GM15510 (cell line): ENCODE results near the gene RYR1.

Experiments used
- POLR2A ChIP-seq: IDR thresholded peaks from 3 replicates; pipeline ENCODE4 v1.6.1; 2011; ENCODE audit warnings: borderline replicate concordance; ENCODE audit not compliant: insufficient read length; ENCODE audit errors: extremely low read depth

Gene RYR1

GRCh38 chr19:38391911-38392464, 41.5 kb upstream of the RYR1 start:
- TF ChIP-seq POLR2A = no peak

GRCh38 chr19:38392707-38393308, 40.7 kb upstream of the RYR1 start:
- no peak for TF ChIP-seq POLR2A

- no peak for TF ChIP-seq POLR2A
Measured at GRCh38 chr19:38394488-38394887, 39.0 kb upstream of the RYR1 start.

- peak; percentile 50 for TF ChIP-seq POLR2A
Measured at GRCh38 chr19:38395381-38396114, 37.9 kb upstream of the RYR1 start.

GRCh38 chr19:38399081-38399480, 34.4 kb upstream of the RYR1 start:
- TF ChIP-seq POLR2A = no peak

GRCh38 chr19:38399537-38399936, 34.0 kb upstream of the RYR1 start:
- TF ChIP-seq POLR2A = no peak

- TF ChIP-seq POLR2A = no peak
Measured at GRCh38 chr19:38400361-38400760, 33.1 kb upstream of the RYR1 start.

- no peak for TF ChIP-seq POLR2A
Measured at GRCh38 chr19:38401148-38401547, 32.3 kb upstream of the RYR1 start.

GRCh38 chr19:38402623-38402966, 30.9 kb upstream of the RYR1 start:
- peak; percentile 14 for TF ChIP-seq POLR2A

GRCh38 chr19:38402967-38403674, 30.4 kb upstream of the RYR1 start, which contains the start of gene FAM98C:
FAM98C (plus strand) TSS chr19:38403093; CDS start chr19:38403154, 61 bp downstream.
- peak; percentile 47 for TF ChIP-seq POLR2A

- TF ChIP-seq POLR2A = no peak
Measured at GRCh38 chr19:38404858-38405257, 28.6 kb upstream of the RYR1 start.

GRCh38 chr19:38405276-38405675, 28.2 kb upstream of the RYR1 start:
- TF ChIP-seq POLR2A = no peak

- TF ChIP-seq POLR2A = no peak
Measured at GRCh38 chr19:38409631-38410133, 23.8 kb upstream of the RYR1 start.

- TF ChIP-seq POLR2A = no peak
Measured at GRCh38 chr19:38411041-38411712, 22.3 kb upstream of the RYR1 start.

GRCh38 chr19:38412491-38412890, 21.0 kb upstream of the RYR1 start:
- no peak for TF ChIP-seq POLR2A
